Astrocyte (in vitro differentiated cells and primary cell): ENCODE measurements around the gene C5orf22. TPM values are rescaled to one million over a fixed set of nuclear protein-coding genes. Genes with fewer than 3 reads are reported as not detected.
A peak's percentile ranks its signal among the peaks of the same experiment; 100 is the strongest.

ENCODE experiments used
- DNase-seq: peaks from one replicate; pipeline ENCODE4 v3.0.0-alpha.2; 2010; ENCODE audit warnings: low read depth
- FAIRE-seq: peaks from 2 replicates; lab custom pipeline; 2011; peaks lifted over from hg19 to GRCh38; lab: Jason Lieb, UNC
- H2AFZ ChIP-seq: 2 replicates; pipeline ENCODE4 v1.6.0; 2012; ENCODE audit warnings: low read depth, low read length, inconsistent platforms
- H3K27ac ChIP-seq: 2 replicates; pipeline ENCODE4 v1.5.1; 2011; ENCODE audit warnings: low read depth, low read length, inconsistent platforms
- H3K27me3 ChIP-seq: 2 replicates; pipeline ENCODE4 v1.6.0; 2011; ENCODE audit warnings: low read length, inconsistent platforms; ENCODE audit not compliant: insufficient read depth
- H3K36me3 ChIP-seq: 2 replicates; pipeline ENCODE4 v1.5.1; 2011; ENCODE audit warnings: low read length, inconsistent platforms; ENCODE audit not compliant: insufficient read depth
- H3K4me1 ChIP-seq: 2 replicates; pipeline ENCODE4 v1.5.1; 2011; ENCODE audit warnings: low read length, inconsistent platforms; ENCODE audit not compliant: insufficient read depth
- H3K4me2 ChIP-seq: 2 replicates; pipeline ENCODE4 v1.6.0; 2012; ENCODE audit warnings: low read length, inconsistent platforms
- H3K4me3 ChIP-seq: 2 replicates; pipeline ENCODE4 v1.5.1; 2011; ENCODE audit warnings: low read depth, mild to moderate bottlenecking, low read length, inconsistent platforms; ENCODE audit not compliant: insufficient read depth
- H3K79me2 ChIP-seq: 2 replicates; pipeline ENCODE4 v1.6.0; 2012; ENCODE audit warnings: mild to moderate bottlenecking, low read length, inconsistent platforms; ENCODE audit not compliant: insufficient read depth
- H3K9ac ChIP-seq: 2 replicates; pipeline ENCODE4 v1.6.0; 2012; ENCODE audit warnings: mild to moderate bottlenecking, low read length, inconsistent platforms
- H3K9me3 ChIP-seq: 2 replicates; pipeline ENCODE4 v1.5.1; 2012; ENCODE audit warnings: low read depth, mild to moderate bottlenecking, low read length, inconsistent platforms; ENCODE audit not compliant: insufficient read depth
- H4K20me1 ChIP-seq: 2 replicates; pipeline ENCODE4 v1.6.0; 2012; ENCODE audit warnings: low read length, inconsistent platforms; ENCODE audit not compliant: insufficient read depth
- H3K27ac Mint-ChIP-seq: one replicate; pipeline ENCODE4 v1.8.0; 2021; ENCODE audit warnings: mild to moderate bottlenecking, mixed read lengths; ENCODE audit not compliant: unreplicated experiment
- H3K27me3 Mint-ChIP-seq: one replicate; pipeline ENCODE4 v1.8.0; 2021; ENCODE audit warnings: low read depth, mixed read lengths; ENCODE audit not compliant: unreplicated experiment
- H3K36me3 Mint-ChIP-seq: one replicate; pipeline ENCODE4 v1.8.0; 2021; ENCODE audit warnings: low read depth, mixed read lengths; ENCODE audit not compliant: unreplicated experiment
- H3K4me1 Mint-ChIP-seq: one replicate; pipeline ENCODE4 v1.8.0; 2021; ENCODE audit warnings: low read depth, mixed read lengths; ENCODE audit not compliant: unreplicated experiment
- H3K4me3 Mint-ChIP-seq: one replicate; pipeline ENCODE4 v1.8.0; 2021; ENCODE audit warnings: mild to moderate bottlenecking, moderate library complexity, mixed read lengths; ENCODE audit not compliant: unreplicated experiment
- H3K9me3 Mint-ChIP-seq: one replicate; pipeline ENCODE4 v1.8.0; 2021; ENCODE audit warnings: mild to moderate bottlenecking, mixed read lengths; ENCODE audit not compliant: unreplicated experiment
- CTCF ChIP-seq: IDR thresholded peaks from 2 replicates; pipeline ENCODE4 v1.5.1; 2011; ENCODE audit warnings: low read depth, mild to moderate bottlenecking, inconsistent platforms, low read length, moderate library complexity; ENCODE audit not compliant: insufficient read depth
- EZH2 ChIP-seq: IDR thresholded peaks from 2 replicates; pipeline ENCODE4 v1.6.1; 2012; ENCODE audit warnings: mild to moderate bottlenecking, low read length, inconsistent platforms; ENCODE audit not compliant: insufficient read depth
- total RNA-seq: library from RNA; stranded (reverse); gene quantifications from 2 replicates; pipeline ENCODE4 v1.2.1, GENCODE V29; 2021

C5orf22 gene
- total RNA-seq, 1 donor from 2014 or later, result 25.9 TPM

- peaks cover 6% of the 10 kb centered on the region for H3K36me3 Mint-ChIP-seq
- Histone ChIP-seq H3K79me2 (peaks cover 2% of the 10 kb centered on the region), H3K27ac (no peak overlapping the region), H3K4me3 (no peak overlapping the region), H3K9me3 (no peaks in the 10 kb centered on the region), H3K4me1 (no peaks in the 10 kb centered on the region), H3K9ac (no peak overlapping the region), H4K20me1 (peaks cover 2% of the 10 kb centered on the region), H2AFZ (no peak overlapping the region), H3K4me2 (no peak overlapping the region), H3K36me3 (peaks cover 14% of the 10 kb centered on the region), H3K27me3 (no peaks in the 10 kb centered on the region)
- no peak for TF ChIP-seq EZH2
- TF ChIP-seq CTCF, result no peak
- no peaks in the 10 kb centered on the region for H3K27me3 Mint-ChIP-seq
- H3K27ac Mint-ChIP-seq, result no peak overlapping the region
- no peaks in the 10 kb centered on the region for H3K4me1 Mint-ChIP-seq
- DNase-seq (no peak), FAIRE-seq (peak; percentile 70)
- H3K4me3 Mint-ChIP-seq, result no peak overlapping the region
- no peaks in the 10 kb centered on the region for H3K9me3 Mint-ChIP-seq
Observed at GRCh38 chr5:31486441-31486840, 45.7 kb upstream of the C5orf22 start.

GRCh38 chr5:31487506-31487905, 44.6 kb upstream of the C5orf22 start:
- Mint-ChIP-seq H3K4me1 (no peaks in the 10 kb centered on the region), H3K27me3 (no peaks in the 10 kb centered on the region), H3K9me3 (no peaks in the 10 kb centered on the region), H3K4me3 (no peak overlapping the region), H3K27ac (no peak overlapping the region), H3K36me3 (peaks cover 6% of the 10 kb centered on the region)
- Histone ChIP-seq H3K4me1 (no peaks in the 10 kb centered on the region), H3K9me3 (no peaks in the 10 kb centered on the region), H3K27me3 (no peaks in the 10 kb centered on the region), H2AFZ (no peak overlapping the region), H3K9ac (no peak overlapping the region), H4K20me1 (peaks cover 2% of the 10 kb centered on the region), H3K36me3 (peaks cover 17% of the 10 kb centered on the region), H3K27ac (no peak overlapping the region), H3K4me2 (no peak overlapping the region), H3K79me2 (peaks cover 2% of the 10 kb centered on the region), H3K4me3 (no peak overlapping the region)
- DNase-seq, result no peak
- TF ChIP-seq EZH2 (no peak), CTCF (no peak)
- no peak for FAIRE-seq

- H3K36me3 ChIP-seq, result peaks cover 23% of the 10 kb centered on the region
- Mint-ChIP-seq H3K9me3 (no peaks in the 10 kb centered on the region), H3K36me3 (peaks cover 19% of the 10 kb centered on the region), H3K27me3 (no peaks in the 10 kb centered on the region), H3K4me1 (no peaks in the 10 kb centered on the region), H3K4me3 (no peak overlapping the region), H3K27ac (no peak overlapping the region)
- peaks cover 2% of the 10 kb centered on the region for H4K20me1 ChIP-seq
- no peak overlapping the region for H3K27ac ChIP-seq
- no peak overlapping the region for H3K4me3 ChIP-seq
- no peaks in the 10 kb centered on the region for H3K27me3 ChIP-seq
- H3K79me2 ChIP-seq, result no peaks in the 10 kb centered on the region
- FAIRE-seq, result no peak
- H2AFZ ChIP-seq, result no peak overlapping the region
- DNase-seq, result peak; percentile 27
- no peak overlapping the region for H3K4me2 ChIP-seq
- no peak overlapping the region for H3K9ac ChIP-seq
- H3K4me1 ChIP-seq, result no peaks in the 10 kb centered on the region
- H3K9me3 ChIP-seq, result no peaks in the 10 kb centered on the region
- TF ChIP-seq EZH2 (no peak), CTCF (no peak)
Observed at GRCh38 chr5:31492869-31493268, 39.2 kb upstream of the C5orf22 start.
